Fibroblast of skin of left quadriceps (primary cell): ENCODE measurements around the gene NAT8L.

Experiments
- DNase-seq, 2 experiments: peaks; one replicate each; pipeline ENCODE4 v3.0.0-alpha.2; 2013; ENCODE audit warnings: low read depth in 2 of 2

Gene NAT8L

DNA sequence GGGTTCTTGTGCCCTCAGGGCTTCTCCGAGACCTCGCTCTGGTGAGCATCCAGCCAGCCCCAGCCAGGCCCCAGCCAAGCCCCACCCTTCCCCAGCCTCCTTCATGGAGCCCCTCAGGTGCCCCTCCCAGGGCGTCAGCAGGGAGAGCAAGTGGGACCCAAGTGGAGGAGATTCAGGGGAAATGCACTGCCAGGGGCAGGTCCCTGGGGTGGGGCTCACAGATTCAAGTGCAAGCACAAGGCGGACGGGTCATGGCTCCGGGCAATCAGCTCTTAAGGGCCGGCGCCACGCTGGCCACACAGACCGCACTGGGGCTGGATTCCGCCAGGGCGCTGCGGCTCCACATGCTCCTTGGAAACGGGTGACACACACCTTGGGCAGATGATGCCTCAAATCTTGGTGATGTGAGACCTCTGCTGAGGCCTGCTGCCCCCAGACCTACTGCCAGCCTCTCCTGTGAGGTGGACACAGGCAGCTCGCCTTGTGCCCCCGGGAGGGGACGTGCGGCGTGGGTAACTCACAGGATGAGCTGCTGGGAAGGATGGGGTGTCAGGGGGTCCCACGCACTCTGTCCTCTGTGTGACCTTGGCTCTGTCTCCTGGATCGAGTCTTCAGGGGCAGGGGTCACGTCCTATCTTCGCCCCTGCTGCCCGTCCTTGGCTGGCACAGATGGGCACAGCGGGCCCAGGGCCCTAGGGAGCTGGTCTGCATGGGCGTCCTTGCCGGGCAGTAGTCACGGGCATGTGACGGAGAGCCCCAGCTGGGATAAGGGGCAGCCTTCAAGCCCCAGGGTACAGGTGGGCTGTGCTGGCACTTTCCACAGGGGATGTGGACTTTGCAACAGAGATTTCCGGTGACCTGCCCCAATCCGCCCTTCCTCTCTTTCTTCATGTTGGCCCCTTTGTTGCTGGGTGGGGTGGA lies 17.1 kb downstream of the NAT8L start:
- DNase-seq = no peak

DNA sequence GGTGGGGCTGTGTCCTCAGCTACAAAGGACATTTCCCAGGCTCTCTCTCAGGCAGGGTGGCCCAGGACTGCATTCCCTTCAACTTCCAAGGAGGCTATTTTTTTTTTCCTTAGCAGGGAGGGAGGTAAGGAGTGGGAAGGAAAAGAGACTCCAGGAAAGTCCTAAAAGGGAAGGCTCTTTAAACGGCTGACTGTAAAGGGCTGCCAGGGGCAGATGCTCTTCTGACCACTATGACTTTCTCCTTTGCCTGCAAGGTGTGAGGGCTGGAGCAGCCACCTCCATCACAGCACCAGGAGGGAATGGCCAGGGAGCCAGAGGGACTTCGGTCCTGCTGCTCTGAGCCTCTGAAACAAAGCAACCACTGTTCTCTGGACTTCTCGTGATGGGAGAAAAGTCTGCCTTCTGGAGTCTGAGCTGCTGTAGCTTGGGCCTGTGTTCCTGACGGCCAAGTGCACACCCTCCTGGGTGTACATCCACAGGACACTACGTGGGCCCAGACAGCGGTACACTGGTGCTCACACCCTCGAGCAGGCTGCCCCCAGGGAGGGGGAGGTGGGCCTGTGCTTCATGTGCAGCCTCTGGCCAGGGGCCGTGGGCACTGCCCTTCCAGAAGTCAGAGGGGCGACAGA lies 17.9 kb downstream of the NAT8L start:
- DNase-seq = no peak

DNA sequence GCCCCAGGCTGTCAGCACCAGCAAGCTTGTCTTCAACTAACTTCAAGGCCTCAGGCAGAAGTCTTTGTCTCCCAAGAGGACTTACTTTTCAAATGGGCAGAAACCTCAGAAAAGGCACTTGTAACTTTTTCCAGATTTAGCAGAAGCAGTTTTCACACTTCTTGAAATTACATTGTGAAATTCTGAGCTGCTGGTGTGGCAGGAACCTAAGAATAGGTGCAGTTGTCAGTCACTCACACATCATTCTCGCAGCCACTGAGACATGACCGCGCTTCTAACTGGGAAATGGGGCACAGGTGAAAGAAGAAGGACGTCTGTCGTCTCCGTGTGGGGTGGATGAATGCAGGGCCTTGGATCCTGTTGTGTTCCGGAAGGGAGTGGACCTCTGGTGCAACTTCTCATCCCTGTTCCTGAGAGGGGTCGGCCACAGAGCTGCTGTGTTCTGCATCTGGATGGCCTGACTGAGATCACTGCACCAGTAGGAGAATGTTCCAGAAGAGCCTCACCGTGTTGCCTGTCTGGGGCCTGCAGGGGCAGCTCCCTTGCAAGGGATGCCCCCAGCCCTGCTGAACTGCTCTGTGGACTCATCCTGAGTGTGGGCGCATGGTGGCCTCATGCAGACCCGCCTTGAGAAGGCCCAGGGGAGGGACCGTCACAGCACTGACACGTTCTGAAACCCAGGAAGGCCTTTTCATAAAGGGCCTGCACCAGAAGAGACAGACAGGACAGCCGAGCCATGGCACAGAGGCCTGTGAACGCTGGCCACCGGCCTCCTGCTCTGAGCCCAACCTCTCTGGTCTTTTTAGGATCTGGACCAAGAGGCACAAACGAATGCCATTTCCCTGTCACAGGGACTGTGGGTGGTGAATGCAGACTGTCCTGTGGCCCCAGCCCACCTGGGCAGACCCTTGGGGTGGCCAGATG lies 18.7 kb downstream of the NAT8L start:
- DNase-seq = no peak

DNA sequence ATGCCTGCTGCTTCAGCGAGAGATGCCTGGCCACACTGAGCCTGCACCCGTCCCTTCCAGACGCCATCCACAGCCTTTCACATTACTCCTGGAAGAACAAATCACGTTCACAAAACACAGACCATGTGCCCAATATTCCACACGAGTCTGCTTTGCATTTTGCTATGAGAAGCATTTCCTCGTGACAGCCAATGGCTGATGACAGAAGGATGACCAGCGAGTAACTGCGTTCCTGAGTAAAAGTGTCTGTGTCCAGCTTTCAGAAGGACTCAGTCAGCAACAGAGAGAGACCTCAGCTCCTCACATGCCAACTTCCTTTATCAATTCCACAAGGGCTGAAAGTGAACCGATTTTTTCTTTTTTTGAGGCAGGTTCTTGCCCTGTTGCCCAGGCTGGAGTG lies 19.5 kb downstream of the NAT8L start:
- DNase-seq = no peak

- no peak for DNase-seq
Observed at GRCh38 chr4:2079006-2079405, 19.9 kb downstream of the NAT8L start.

GRCh38 chr4:2079926-2080325 lies 20.8 kb downstream of the NAT8L start:
- DNase-seq = no peak

GRCh38 chr4:2080429-2081300 lies 21.5 kb downstream of the NAT8L start:
- DNase-seq = no peak

DNA sequence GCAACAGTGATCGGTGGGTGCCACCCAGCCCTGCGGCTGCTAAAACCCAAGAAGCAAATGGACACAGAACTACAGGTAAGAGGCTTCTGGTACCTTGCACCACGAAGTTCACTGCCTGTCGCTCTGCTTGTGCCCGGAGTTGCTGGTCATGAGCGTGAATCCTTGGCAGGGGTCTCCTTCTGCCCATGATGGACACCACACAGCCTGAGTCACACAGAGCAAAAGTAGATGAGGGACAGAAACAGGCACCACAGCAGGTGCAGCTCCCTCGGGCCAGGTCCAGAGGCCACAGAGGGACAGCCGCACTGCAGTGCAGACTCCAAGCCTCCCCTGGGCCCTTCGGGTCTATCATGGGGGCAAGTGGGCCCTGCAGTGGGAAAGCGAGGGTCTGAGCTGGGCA lies 22.4 kb downstream of the NAT8L start:
- DNase-seq = no peak

- no peak for DNase-seq
Observed at GRCh38 chr4:2082118-2082517, 23.0 kb downstream of the NAT8L start.

GRCh38 chr4:2082627-2083026 lies 23.5 kb downstream of the NAT8L start:
- no peak for DNase-seq

DNA sequence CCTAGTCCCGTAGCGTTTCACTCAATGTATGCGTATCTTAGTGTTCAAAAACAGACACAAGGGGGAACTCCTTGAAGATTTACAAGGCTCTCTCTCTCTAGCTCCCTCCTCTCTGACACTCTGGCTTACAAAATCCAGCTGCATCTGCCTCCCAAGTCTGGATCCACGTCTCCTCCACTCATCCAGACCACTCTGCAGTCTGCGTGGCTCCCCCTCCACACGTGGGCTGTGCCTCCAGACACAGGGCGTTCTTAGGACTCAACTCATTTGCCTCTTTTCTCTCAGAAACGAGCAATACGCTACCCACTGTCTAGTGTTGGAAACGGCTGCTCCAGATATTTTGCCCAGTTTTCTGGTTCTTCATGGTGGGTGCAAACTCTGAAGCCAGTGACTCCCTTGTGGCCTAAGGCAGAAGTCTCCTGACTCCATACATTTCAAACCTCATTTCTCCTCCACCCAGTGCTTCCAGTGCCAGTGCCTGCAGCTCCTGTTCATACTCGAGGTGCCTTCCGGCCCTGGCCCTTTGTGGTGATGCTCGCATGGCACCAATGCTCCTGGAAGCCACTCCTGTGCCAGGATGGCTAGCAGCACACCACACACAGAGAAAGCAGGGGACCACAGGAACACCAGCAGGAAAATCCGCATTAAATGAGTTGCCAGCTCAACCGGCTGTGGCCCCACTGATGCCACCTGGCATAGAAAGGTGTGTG lies 24.1 kb downstream of the NAT8L start:
- DNase-seq = no peak

DNA sequence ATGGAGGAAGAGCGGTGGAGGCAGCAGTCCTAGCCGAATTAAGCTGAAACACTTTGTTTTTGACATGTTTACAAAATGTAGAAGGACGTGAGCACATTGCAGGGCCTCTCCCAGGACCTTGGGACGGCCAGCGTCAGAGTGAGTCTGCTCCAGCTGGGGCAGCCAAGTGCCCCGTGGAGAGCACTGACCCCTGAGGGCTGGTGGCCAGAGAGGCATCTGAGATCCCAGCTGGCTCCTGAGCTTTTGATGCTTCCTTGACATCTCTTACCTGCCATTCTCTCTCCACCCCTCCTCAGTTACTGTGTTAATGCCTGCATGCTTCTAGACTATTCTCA lies 24.7 kb downstream of the NAT8L start:
- DNase-seq = no peak

DNA sequence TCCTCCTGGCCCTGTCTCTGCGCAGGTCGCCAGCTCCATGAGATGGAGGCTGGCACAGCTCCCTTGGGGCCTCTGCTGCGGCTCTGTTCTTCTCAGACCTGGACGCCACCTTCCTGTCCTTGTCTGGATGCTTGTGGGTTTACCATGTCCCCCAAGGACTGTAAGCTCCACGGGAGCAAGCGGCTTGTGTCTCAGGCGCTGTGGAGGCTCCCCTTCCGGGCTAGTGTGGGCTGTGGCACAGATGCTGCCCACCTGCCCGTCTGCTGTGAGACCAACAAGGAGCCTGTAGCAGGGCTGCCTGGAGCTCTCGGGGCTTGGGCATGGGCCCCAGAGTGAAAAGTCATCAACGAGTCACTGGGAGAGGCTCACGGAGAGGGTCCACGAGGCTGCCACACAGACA lies 25.2 kb downstream of the NAT8L start:
- DNase-seq = no peak

DNA sequence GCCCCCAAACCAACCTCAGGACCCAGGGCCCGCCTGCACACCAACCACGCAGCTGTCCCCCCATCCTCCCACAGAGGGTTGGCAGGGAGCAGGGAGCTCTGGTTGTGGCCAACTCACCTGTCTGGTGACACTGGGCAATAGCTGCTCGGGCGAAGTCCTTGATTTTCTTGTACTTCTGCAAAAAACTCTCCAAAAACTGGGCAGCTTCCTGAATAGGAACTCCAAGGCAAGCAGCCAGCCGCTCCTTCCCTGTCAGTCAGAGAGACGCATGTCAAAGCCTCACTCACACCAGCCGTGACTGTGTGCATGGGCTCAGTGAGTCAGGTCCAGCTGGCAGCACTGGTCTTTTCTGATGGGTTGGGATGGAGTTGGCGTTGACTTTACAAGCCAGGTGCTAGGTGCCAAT lies 26.4 kb downstream of the NAT8L start:
- DNase-seq = no peak

GRCh38 chr4:2087170-2087569 lies 28.0 kb downstream of the NAT8L start:
- no peak for DNase-seq

DNA sequence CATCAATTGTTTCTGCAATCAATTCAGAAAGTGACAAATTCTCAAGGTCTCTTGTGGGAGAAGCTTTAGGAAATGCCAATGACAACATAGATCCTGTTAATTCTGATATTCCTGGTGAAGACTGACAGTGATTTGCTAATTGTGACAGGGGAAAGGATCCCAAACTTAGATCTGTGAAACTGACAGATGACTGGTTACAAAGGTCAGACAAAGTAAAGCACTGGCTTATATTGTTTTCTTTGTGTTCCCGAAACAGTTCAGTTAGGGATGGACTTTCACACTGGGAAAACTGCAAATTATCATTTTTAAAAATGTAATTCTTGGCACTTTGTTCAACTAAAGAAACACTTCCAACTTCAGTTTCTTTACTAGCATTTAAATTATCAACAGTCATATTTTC lies 30.1 kb downstream of the NAT8L start:
- no peak for DNase-seq

DNA sequence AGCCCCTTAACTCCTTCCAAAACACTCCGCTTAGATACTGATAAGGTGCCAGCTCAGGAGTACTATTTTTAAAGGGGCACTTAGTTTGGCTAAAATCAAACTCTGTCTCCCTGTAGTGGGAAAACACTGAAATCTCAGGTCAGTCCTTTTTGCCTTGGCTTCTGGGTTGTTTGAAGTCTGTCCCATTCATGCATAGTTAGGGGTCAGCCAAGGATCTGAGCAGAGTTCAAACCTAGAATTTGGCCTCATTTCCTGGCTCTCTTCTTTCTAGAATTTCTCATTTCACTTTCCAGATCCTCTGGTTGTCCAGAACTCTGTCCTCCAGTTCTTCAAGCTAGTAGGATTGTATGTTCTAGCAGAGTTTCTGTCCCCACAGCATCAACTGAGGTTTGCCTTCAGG lies 31.5 kb downstream of the NAT8L start:
- DNase-seq = no peak

GRCh38 chr4:2091990-2092668 lies 33.0 kb downstream of the NAT8L start:
- no peak for DNase-seq

DNA sequence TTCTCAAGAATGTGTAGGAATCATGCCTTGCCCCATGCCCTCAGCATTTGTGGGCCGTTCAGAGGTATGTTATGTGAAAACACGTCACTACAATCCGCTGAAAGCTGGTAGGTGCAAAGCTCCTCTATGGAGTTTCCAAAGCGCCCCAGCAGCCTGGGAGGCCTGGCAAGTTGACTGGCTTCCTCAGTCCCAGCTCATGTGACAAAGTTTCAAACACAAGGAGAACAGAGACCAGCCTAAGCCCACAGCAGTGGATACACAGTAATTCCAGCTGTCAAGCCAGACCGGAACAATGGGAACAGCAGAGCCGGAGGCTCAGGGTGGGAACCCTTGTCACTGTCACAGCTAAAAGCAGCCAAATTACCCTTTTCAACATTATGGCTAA lies 33.5 kb downstream of the NAT8L start:
- no peak for DNase-seq

DNA sequence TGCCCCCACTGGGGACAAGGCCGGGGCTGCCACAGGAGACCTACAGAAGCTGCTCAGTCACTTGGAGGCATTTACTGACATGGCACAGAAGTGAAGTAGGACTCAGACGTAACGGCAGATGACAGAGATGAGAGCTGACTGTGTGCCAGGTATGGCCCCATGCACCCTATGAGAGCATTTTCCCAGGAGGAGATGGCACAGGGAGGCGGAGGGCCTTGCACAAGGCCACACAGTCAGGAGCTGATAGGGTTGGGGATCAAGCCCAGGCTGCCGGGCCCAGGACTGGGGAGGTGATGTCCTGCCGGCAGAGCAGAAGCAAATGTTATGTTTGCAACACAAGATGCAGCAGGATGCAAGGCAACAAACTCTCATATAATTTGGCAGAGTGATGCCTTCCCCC lies 34.1 kb downstream of the NAT8L start:
- DNase-seq = no peak
